ENCODE results near the gene ZNF408.

ZNF408 gene

GRCh38 chr11:46727952-46728658 lies 27.3 kb downstream of the ZNF408 start:
- DNase-seq (ENCODE audit: low read depth in 2 of 2), result no peak

GRCh38 chr11:46728659-46729040 lies 27.8 kb downstream of the ZNF408 start:
- no peak for DNase-seq (ENCODE audit: low read depth in 2 of 2)

GRCh38 chr11:46729110-46730027 lies 28.5 kb downstream of the ZNF408 start:
- no peak for DNase-seq (ENCODE audit: low read depth in 2 of 2)

GRCh38 chr11:46731545-46731944 lies 30.7 kb downstream of the ZNF408 start:
- DNase-seq (ENCODE audit: low read depth in 2 of 2), result no peak

- no peak for DNase-seq (ENCODE audit: low read depth in 2 of 2)
Observed at GRCh38 chr11:46733234-46733633, 32.4 kb downstream of the ZNF408 start.

- no peak for DNase-seq (ENCODE audit: low read depth in 2 of 2)
Observed at GRCh38 chr11:46736146-46736545, 35.3 kb downstream of the ZNF408 start.

- no peak for DNase-seq (ENCODE audit: low read depth in 2 of 2)
Observed at GRCh38 chr11:46736615-46737014, 35.8 kb downstream of the ZNF408 start.

- no peak for DNase-seq (ENCODE audit: low read depth in 2 of 2)
Observed at GRCh38 chr11:46737699-46738098, 36.9 kb downstream of the ZNF408 start.

GRCh38 chr11:46738887-46739286 lies 38.1 kb downstream of the ZNF408 start:
- DNase-seq (ENCODE audit: low read depth in 2 of 2), result no peak

- no peak for DNase-seq (ENCODE audit: low read depth in 2 of 2)
Observed at GRCh38 chr11:46741600-46742484, 41.0 kb downstream of the ZNF408 start.

- DNase-seq (ENCODE audit: low read depth in 2 of 2), result no peak
Observed at GRCh38 chr11:46743043-46743442, 42.2 kb downstream of the ZNF408 start.

- DNase-seq (ENCODE audit: low read depth in 2 of 2), result no peak
Observed at GRCh38 chr11:46743693-46744339, 43.0 kb downstream of the ZNF408 start.

GRCh38 chr11:46745328-46745727 lies 44.5 kb downstream of the ZNF408 start:
- no peak for DNase-seq (ENCODE audit: low read depth in 2 of 2)

GRCh38 chr11:46745995-46746394 lies 45.2 kb downstream of the ZNF408 start:
- DNase-seq (ENCODE audit: low read depth in 2 of 2), result no peak

- no peak for DNase-seq (ENCODE audit: low read depth in 2 of 2)
Observed at GRCh38 chr11:46747150-46747549, 46.3 kb downstream of the ZNF408 start.

All from activated CD8-positive, alpha-beta memory T cell treated with anti-CD3 and anti-CD28 coated beads for 4 hours (primary cell).